Hepatocyte (in vitro differentiated cells): ENCODE data around the gene TMEM121.

Source experiments
- CTCF ChIP-seq: fragments of 200-600 bp; sonication (generic); IDR thresholded peaks from 2 replicates; pipeline ENCODE4 v1.5.1; 2016; ENCODE audit warnings: antibody characterized with exemption, mild to moderate bottlenecking; ENCODE audit not compliant: poor library complexity
- EZH2 ChIP-seq: fragments of 200-600 bp; sonication (generic); IDR thresholded peaks from 2 replicates; pipeline ENCODE4 v1.6.1; 2016; ENCODE audit warnings: antibody characterized with exemption, mild to moderate bottlenecking, borderline replicate concordance
- EZH2phosphoT487 ChIP-seq: fragments of 200-600 bp; sonication (generic); IDR thresholded peaks from one replicate; pipeline ENCODE4 v1.6.1; 2018; ENCODE audit warnings: antibody characterized with exemption, mild to moderate bottlenecking, low read depth, moderate library complexity; ENCODE audit not compliant: unreplicated experiment, severe bottlenecking

DNA sequence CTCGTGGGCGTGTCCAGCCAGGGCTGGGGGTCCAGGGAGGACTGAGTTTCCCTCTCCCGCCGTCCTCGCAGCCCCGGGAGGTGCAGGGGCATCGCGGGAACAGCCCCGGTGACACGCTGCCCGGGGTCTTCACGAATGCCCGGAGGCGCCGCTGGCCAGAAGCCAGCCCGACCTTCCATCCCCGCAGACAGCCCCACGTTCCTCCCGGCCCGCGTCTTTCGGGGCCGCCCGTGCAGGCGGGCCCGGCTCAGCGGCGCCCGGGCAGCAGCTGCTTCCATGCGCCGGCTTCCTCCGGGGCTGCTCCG is 36.2 kb upstream of the TMEM121 start:
- TF ChIP-seq CTCF (no peak), EZH2 (no peak), EZH2phosphoT487 (no peak)
